ENCODE measurements around the gene GRK2. TPM values are rescaled to one million over a fixed set of nuclear protein-coding genes. Genes with fewer than 3 reads are reported as not detected.

The GRK2 gene
- total and polyA plus RNA-seq, 2 of the 8 experiments (the other 6 are each of a cell fraction or from before 2014, with no cell fraction given) = 47.3 to 49.7 TPM

GRCh38 chr11:67316882-67317204 is 50.6 kb downstream of the GRK2 start:
- no peak overlapping the region for H2AK5ac ChIP-seq (ENCODE audit: low read depth, low read length)
- DNase-seq (ENCODE audit: low read depth in 1 of 2, low spot score in 2 of 2) = no peak
- H3K23me2 ChIP-seq (ENCODE audit: low read depth, low read length) = peaks cover 3% of the 10 kb centered on the region; the same call in 1 of the 2 replicates
- H3K9ac ChIP-seq (replicated peaks in 1 of 4; ENCODE audit: extremely low read depth in 1 of 4, low read depth in 3 of 4, low read length in 3 of 4) = 0 out of 7 replicates have a peak overlapping the region, but pooled peaks of 2 of the 4 experiments have one; percentile 0 to 29
- H2AFZ ChIP-seq (ENCODE audit: low read length) = peak overlapping the region; percentile 61; the same call in 1 of the 2 replicates
- no peaks in the 10 kb centered on the region for H3K9me3 ChIP-seq (ENCODE audit: insufficient read depth in 2 of 2, low read depth in 1 of 2, low read length in 1 of 2)
- no peak overlapping the region for H3K56ac ChIP-seq (replicated peaks; ENCODE audit: insufficient read length, low read depth, low read length)
- no peak overlapping the region; the same call in 1 of the 2 replicates for H3K18ac ChIP-seq (ENCODE audit: extremely low read depth, low read length)
- WGBS, 2 experiments (ENCODE audit: extremely low coverage in 1 of 2, insufficient coverage in 1 of 2, insufficient read length in 1 of 2, insufficient replicate concordance in 2 of 2, low coverage in 1 of 2, low lambda C conversion rate in 2 of 2, missing lambda C conversion rate in 1 of 2) = 3% methylated on average over 8 of the region's 10 CpGs; no CpG with 5 or more reads in 1 of the 2 experiments
- H3K4me3 ChIP-seq (ENCODE audit: extremely low read depth in 1 of 4, insufficient read depth in 2 of 4, low read depth in 3 of 4, low read length in 4 of 4) = peak overlapping the region; percentile 41 to 89 (median 68)
- H3K27ac ChIP-seq (ENCODE audit: low read depth, low read length) = no peak overlapping the region
- H4K91ac ChIP-seq (replicated peaks; ENCODE audit: insufficient read length, low read length) = no peak overlapping the region
- no peak overlapping the region for H3K23ac ChIP-seq (ENCODE audit: insufficient read length)
- no peaks in the 10 kb centered on the region for H3K79me2 ChIP-seq (ENCODE audit: control insufficient read depth in 1 of 2, insufficient read depth in 2 of 2, low read length in 2 of 2)
- H3K4me2 ChIP-seq (ENCODE audit: insufficient read depth in 1 of 2, low read depth in 2 of 2, low read length in 2 of 2) = peak overlapping the region; percentile 68 to 86
- H4K20me1 ChIP-seq (replicated peaks in 1 of 2; ENCODE audit: control insufficient read depth in 1 of 2, insufficient read depth in 2 of 2, low read length in 2 of 2) = peaks cover 0 to 3% of the 10 kb centered on the region in 2 experiments
- no peak overlapping the region for H4K8ac ChIP-seq (ENCODE audit: extremely low read depth, insufficient read depth, low read length)
- no peak overlapping the region for H3K14ac ChIP-seq (ENCODE audit: insufficient read length)
- H3K36me3 ChIP-seq (ENCODE audit: control insufficient read depth in 2 of 4, insufficient read depth in 4 of 4, low read length in 3 of 4) = 0 out of 8 replicates have a peak, but pooled peaks cover 0 to 1% (median 0%) of the 10 kb centered on the region in 4 experiments
- H3K4me1 ChIP-seq (replicated peaks in 1 of 4; ENCODE audit: control insufficient read depth in 3 of 4, insufficient read depth in 4 of 4, low read length in 3 of 4) = peaks cover 0 to 3% (median 0%) of the 10 kb centered on the region in 4 experiments; a peak in 2 of 7 replicates
- ChIA-PET CTCF (ENCODE audit: partially characterized antibody) (interaction anchor here (0.6 to 11.4 kb wide), 35 partner anchors 8 to 1025 kb away, joined by 3 to 186 read pairs (median 4); partner anchors contain the start of genes ANKRD13D, GRK2, POLD4 and TMEM151A), POLR2A (ENCODE audit: partially characterized antibody) (interaction anchor here (0.9 to 2.4 kb wide), 7 partner anchors 14 to 77 kb away, joined by 3 to 9 read pairs (median 7); partner anchors contain the start of gene SSH3)
- H2BK120ac ChIP-seq (replicated peaks; ENCODE audit: low read depth, low read length) = no peak overlapping the region
- no peaks in the 10 kb centered on the region for H3K79me1 ChIP-seq (ENCODE audit: low read depth, low read length)
- H3K27me3 ChIP-seq (replicated peaks in 1 of 4; ENCODE audit: control insufficient read depth in 3 of 4, extremely low read depth in 1 of 4, insufficient read depth in 3 of 4, low read length in 3 of 4) = peaks cover 5 to 16% (median 11%) of the 10 kb centered on the region in 4 experiments; a peak in 6 of 7 replicates
- no peak overlapping the region for H2BK12ac ChIP-seq (ENCODE audit: low read depth, low read length)
- H4K5ac ChIP-seq (ENCODE audit: insufficient read length, low read depth, low read length) = no peak overlapping the region
- no peak overlapping the region for H2BK15ac ChIP-seq (ENCODE audit: low read length)
- no peak overlapping the region for H3K4ac ChIP-seq (replicated peaks; ENCODE audit: insufficient read length, low read depth, low read length)
- H2BK5ac ChIP-seq (ENCODE audit: low read depth, low read length) = no peak overlapping the region
- FAIRE-seq = no peak
- no peak overlapping the region for H2BK20ac ChIP-seq (ENCODE audit: low read length)
- TF ChIP-seq EGR1 (IDR thresholded peaks at IDR 0.05; ENCODE audit: borderline replicate concordance, low read depth, low read length) (no peak), BCL11A (IDR thresholded peaks at IDR 0.05; ENCODE audit: low read depth in 2 of 2, low read length in 2 of 2) (no peak), MAFK (IDR thresholded peaks at IDR 0.05; ENCODE audit: low read depth, low read length) (no peak), POLR2A (IDR thresholded peaks at IDR 0.05; ENCODE audit: control extremely low read depth in 1 of 2, low read depth in 2 of 2, low read length in 2 of 2) (no peak), CEBPB (IDR thresholded peaks at IDR 0.05; ENCODE audit: low read depth, low read length) (no peak), SUZ12 (IDR thresholded peaks at IDR 0.05; ENCODE audit: low read length) (no peak), RNF2 (IDR thresholded peaks at IDR 0.05; ENCODE audit: borderline replicate concordance, low read depth, low read length, missing control alignments, poor library complexity, severe bottlenecking) (no peak), NRF1 (IDR thresholded peaks at IDR 0.05; ENCODE audit: low read depth, low read length) (no peak), ZNF274 (IDR thresholded peaks at IDR 0.05; ENCODE audit: borderline replicate concordance, extremely low read depth, low read length) (no peak), SP1 (IDR thresholded peaks at IDR 0.05; ENCODE audit: low read depth, low read length) (no peak), CBX5 (IDR thresholded peaks at IDR 0.05; ENCODE audit: low read depth, low read length) (no peak), E2F6 (IDR thresholded peaks at IDR 0.05) (no peak), EZH2 (IDR thresholded peaks at IDR 0.05; ENCODE audit: low read depth, low read length, severe bottlenecking) (no peak)

Measured in H1 (cell line).